ENCODE data around the gene PKNOX2.

Gene PKNOX2

DNA sequence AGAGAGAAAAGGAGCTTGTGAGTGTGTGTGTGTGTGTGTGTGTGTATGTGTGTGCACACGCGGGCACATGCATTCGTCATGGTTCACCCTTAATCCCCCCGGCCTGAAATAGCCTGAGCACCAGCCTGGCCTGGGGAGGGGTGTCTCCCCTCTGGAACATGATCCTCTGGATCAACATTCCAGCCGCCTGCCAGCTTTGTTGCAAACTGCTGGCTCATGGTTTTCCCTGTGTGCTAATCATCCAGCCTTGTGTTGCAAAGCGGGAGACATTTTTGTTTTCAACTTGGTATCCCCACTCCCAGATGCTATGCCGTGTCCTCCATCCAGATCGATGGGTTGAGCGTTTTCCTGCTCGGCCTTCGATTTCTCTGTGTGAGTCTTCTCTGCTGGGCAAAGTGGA lies 237.2 kb downstream of the PKNOX2 start:
- Histone ChIP-seq H3K27me3 (ENCODE audit: insufficient read depth, low read length) (no peaks in the 10 kb centered on the region), H3K79me2 (ENCODE audit: control insufficient read depth, insufficient read depth, low read length, poor library complexity) (no peaks in the 10 kb centered on the region), H3K4me1 (ENCODE audit: control insufficient read depth in 1 of 2, insufficient read depth in 2 of 2, low read length in 2 of 2) (peaks cover 5% of the 10 kb centered on the region in 2 experiments), H3K4me2 (ENCODE audit: low read length) (no peak overlapping the region), H3K9ac (ENCODE audit: low read length) (no peak overlapping the region), H2BK12ac (ENCODE audit: low read length) (no peak overlapping the region), H4K8ac (ENCODE audit: low read depth, low read length) (no peak overlapping the region), H2BK5ac (ENCODE audit: low read depth, low read length, poor library complexity) (no peak overlapping the region), H2AFZ (ENCODE audit: insufficient read depth, low read length, poor library complexity) (no peak overlapping the region), H3K18ac (ENCODE audit: low read length) (no peak overlapping the region), H3K4me3 (ENCODE audit: low read depth, low read length) (no peak overlapping the region), H2AK5ac (ENCODE audit: low read length) (no peak overlapping the region), H2BK120ac (ENCODE audit: insufficient read depth, low read length, poor library complexity) (no peak overlapping the region), H3K36me3 (ENCODE audit: control insufficient read depth in 1 of 2, insufficient read depth in 2 of 2, low read length in 2 of 2) (no peaks in the 10 kb centered on the region), H4K91ac (ENCODE audit: low read depth, low read length) (no peak overlapping the region), H3K4ac (ENCODE audit: low read depth, low read length) (no peak overlapping the region), H3K9me3 (ENCODE audit: insufficient read depth, low read depth, low read length) (no peaks in the 10 kb centered on the region), H3K79me1 (ENCODE audit: low read length) (peaks cover 3% of the 10 kb centered on the region), H4K12ac (ENCODE audit: low read depth, low read length) (no peak overlapping the region), H3K27ac (ENCODE audit: low read depth, low read length) (no peak overlapping the region), H3K14ac (ENCODE audit: low read length) (no peak overlapping the region), H3K23ac (ENCODE audit: low read length) (no peak overlapping the region)
- no peak for DNase-seq
- WGBS (ENCODE audit: extremely low coverage, insufficient coverage, insufficient read length), result no CpG with 5 or more reads among the region's 11 CpGs

DNA sequence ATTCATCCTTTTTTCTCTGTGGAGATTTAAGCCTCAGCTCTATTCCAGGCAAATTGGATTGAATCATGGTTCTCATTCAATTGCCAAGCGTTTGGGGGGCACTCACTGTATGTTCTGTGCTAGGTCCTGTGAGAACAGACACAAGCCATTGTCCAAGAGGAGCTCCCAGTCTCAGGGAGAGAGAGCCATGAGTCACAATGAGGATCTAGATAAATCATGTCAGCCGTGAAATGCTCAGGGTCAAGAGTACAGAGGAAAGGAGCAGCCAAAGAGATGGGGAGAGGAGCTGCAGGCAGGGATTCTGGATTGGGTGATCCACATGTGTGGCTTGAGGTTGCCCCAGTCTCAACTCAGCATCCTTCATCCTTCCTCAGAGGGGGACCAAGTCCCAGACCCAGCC lies 237.9 kb downstream of the PKNOX2 start:
- H2BK5ac ChIP-seq (ENCODE audit: low read depth, low read length, poor library complexity), result no peak overlapping the region

DNA sequence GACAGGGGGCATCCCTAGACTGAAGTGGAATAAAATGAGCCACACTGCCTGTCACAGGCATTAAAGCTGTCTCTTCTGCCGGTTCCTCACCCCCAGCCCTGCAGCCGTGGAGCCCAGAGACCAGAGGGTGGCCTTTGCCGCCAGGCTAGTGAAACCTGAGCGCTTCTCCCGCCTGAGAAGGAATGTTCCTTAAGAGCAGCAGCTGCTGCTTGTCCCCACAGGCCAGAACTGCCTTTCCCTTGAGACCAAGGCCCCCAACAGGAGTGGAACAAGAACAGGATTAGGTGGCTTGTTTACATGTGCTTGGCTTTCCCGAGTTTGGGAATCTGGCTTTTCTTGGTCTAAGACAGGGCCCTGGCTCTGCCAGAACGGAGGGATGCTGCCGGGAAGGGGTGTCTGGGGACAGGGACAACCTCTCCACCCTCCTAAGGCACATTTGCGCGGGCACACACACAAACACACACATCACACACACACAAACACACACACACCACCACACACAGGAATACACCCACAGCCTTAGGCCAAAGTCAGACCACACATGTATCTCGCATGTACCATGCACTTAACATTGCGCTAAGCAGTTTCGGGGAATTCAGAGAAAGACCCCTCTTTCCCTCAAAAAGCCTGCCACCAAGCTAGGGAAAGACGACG lies 239.7 kb downstream of the PKNOX2 start:
- Histone ChIP-seq H2BK12ac (ENCODE audit: low read length) (peak overlapping the region; percentile 40), H3K9ac (ENCODE audit: low read length) (no peak overlapping the region), H3K27me3 (ENCODE audit: insufficient read depth, low read length) (no peaks in the 10 kb centered on the region), H3K9me3 (ENCODE audit: insufficient read depth, low read depth, low read length) (no peaks in the 10 kb centered on the region), H3K4me3 (ENCODE audit: low read depth, low read length) (no peak overlapping the region), H3K23ac (ENCODE audit: low read length) (peak overlapping the region; percentile 28), H3K4me2 (ENCODE audit: low read length) (peak overlapping the region; percentile 13), H4K12ac (ENCODE audit: low read depth, low read length) (no peak overlapping the region), H3K79me1 (ENCODE audit: low read length) (peaks cover 3% of the 10 kb centered on the region), H2BK5ac (ENCODE audit: low read depth, low read length, poor library complexity) (no peak overlapping the region), H3K4me1 (ENCODE audit: control insufficient read depth in 1 of 2, insufficient read depth in 2 of 2, low read length in 2 of 2) (peaks cover 5% of the 10 kb centered on the region in 2 experiments), H2AFZ (ENCODE audit: insufficient read depth, low read length, poor library complexity) (no peak overlapping the region), H2AK5ac (ENCODE audit: low read length) (peak overlapping the region; percentile 12), H4K8ac (ENCODE audit: low read depth, low read length) (peak overlapping the region; percentile 58), H3K14ac (ENCODE audit: low read length) (no peak overlapping the region), H4K91ac (ENCODE audit: low read depth, low read length) (no peak overlapping the region), H3K36me3 (ENCODE audit: control insufficient read depth in 1 of 2, insufficient read depth in 2 of 2, low read length in 2 of 2) (no peaks in the 10 kb centered on the region), H3K18ac (ENCODE audit: low read length) (no peak overlapping the region), H3K4ac (ENCODE audit: low read depth, low read length) (no peak overlapping the region), H3K79me2 (ENCODE audit: control insufficient read depth, insufficient read depth, low read length, poor library complexity) (no peaks in the 10 kb centered on the region), H2BK120ac (ENCODE audit: insufficient read depth, low read length, poor library complexity) (peak overlapping the region; percentile 11), H3K27ac (ENCODE audit: low read depth, low read length) (no peak overlapping the region)
- no CpG with 5 or more reads among the region's 15 CpGs for WGBS (ENCODE audit: extremely low coverage, insufficient coverage, insufficient read length)
- DNase-seq, result no peak

More for the DNA sequence above, 237.9 kb downstream of the PKNOX2 start:
- Histone ChIP-seq H2AK5ac (ENCODE audit: low read length) (no peak overlapping the region), H3K27ac (ENCODE audit: low read depth, low read length) (no peak overlapping the region), H3K4me3 (ENCODE audit: low read depth, low read length) (no peak overlapping the region), H3K79me1 (ENCODE audit: low read length) (peaks cover 3% of the 10 kb centered on the region), H2BK12ac (ENCODE audit: low read length) (no peak overlapping the region), H4K12ac (ENCODE audit: low read depth, low read length) (no peak overlapping the region), H3K18ac (ENCODE audit: low read length) (no peak overlapping the region), H3K9me3 (ENCODE audit: insufficient read depth, low read depth, low read length) (no peaks in the 10 kb centered on the region), H3K79me2 (ENCODE audit: control insufficient read depth, insufficient read depth, low read length, poor library complexity) (no peaks in the 10 kb centered on the region), H3K36me3 (ENCODE audit: control insufficient read depth in 1 of 2, insufficient read depth in 2 of 2, low read length in 2 of 2) (no peaks in the 10 kb centered on the region), H2BK120ac (ENCODE audit: insufficient read depth, low read length, poor library complexity) (no peak overlapping the region), H3K4ac (ENCODE audit: low read depth, low read length) (no peak overlapping the region), H4K91ac (ENCODE audit: low read depth, low read length) (no peak overlapping the region), H3K23ac (ENCODE audit: low read length) (no peak overlapping the region), H3K9ac (ENCODE audit: low read length) (no peak overlapping the region), H3K4me2 (ENCODE audit: low read length) (no peak overlapping the region), H3K27me3 (ENCODE audit: insufficient read depth, low read length) (no peaks in the 10 kb centered on the region), H2AFZ (ENCODE audit: insufficient read depth, low read length, poor library complexity) (no peak overlapping the region), H3K4me1 (ENCODE audit: control insufficient read depth in 1 of 2, insufficient read depth in 2 of 2, low read length in 2 of 2) (peaks cover 5% of the 10 kb centered on the region in 2 experiments), H3K14ac (ENCODE audit: low read length) (no peak overlapping the region), H4K8ac (ENCODE audit: low read depth, low read length) (no peak overlapping the region)
- no peak for DNase-seq
- WGBS (ENCODE audit: extremely low coverage, insufficient coverage, insufficient read length), result no CpG with 5 or more reads among the region's 2 CpGs

DNA sequence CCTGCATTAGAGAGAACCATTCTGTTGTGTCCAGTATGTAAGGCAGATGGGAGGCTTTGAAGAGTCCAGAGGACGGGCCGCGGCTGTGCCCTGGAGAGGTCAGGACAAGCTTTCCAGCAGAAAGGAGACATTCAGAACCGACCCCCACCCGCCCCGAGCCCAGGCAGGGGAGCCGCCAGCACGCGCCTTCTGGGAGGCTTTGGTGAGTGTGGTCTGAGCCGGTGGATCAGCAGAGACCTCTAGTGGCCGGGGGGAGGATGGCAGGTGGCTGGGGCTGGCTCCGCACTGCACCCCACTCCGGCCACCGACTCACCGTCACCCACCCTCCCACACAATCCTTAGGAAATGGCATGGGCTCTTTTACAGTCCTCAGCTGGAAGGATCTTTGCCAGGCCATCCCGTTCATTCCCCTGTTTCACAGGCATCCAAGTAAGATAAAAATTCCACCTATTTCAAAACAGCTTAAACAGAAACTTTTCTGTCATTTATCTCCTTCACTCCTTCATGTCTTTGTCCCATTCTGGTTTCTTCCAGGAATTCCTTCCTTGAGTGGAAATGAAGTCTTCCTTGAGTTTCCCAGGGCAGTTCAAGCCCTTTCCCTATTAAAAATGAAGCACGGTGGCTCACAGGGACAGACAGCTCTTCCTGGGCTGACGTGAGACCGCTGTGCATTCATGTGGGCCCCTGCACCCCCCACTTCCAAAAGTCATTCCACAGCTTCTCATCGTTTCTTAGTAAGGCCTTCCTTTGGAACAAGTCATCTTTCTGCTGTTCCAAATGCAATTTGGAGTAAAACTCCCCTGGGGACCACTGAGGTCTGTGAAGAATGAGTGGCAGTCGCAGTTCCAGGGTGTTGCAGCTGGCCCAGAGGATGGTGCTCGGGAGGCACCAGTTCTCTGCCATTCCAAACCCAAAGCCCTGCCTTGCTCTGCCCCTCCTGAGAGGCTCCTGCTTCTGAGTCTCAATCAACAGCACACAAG lies 240.6 kb downstream of the PKNOX2 start:
- Histone ChIP-seq H3K4me1 (ENCODE audit: control insufficient read depth in 1 of 2, insufficient read depth in 2 of 2, low read length in 2 of 2) (peaks cover 8% of the 10 kb centered on the region in 2 experiments), H3K27me3 (ENCODE audit: insufficient read depth, low read length) (no peaks in the 10 kb centered on the region), H3K9me3 (ENCODE audit: insufficient read depth, low read depth, low read length) (no peaks in the 10 kb centered on the region), H2AK5ac (ENCODE audit: low read length) (no peak overlapping the region), H4K12ac (ENCODE audit: low read depth, low read length) (no peak overlapping the region), H3K36me3 (ENCODE audit: control insufficient read depth in 1 of 2, insufficient read depth in 2 of 2, low read length in 2 of 2) (no peaks in the 10 kb centered on the region), H3K79me1 (ENCODE audit: low read length) (peaks cover 3% of the 10 kb centered on the region), H2BK5ac (ENCODE audit: low read depth, low read length, poor library complexity) (no peak overlapping the region), H3K18ac (ENCODE audit: low read length) (no peak overlapping the region), H3K27ac (ENCODE audit: low read depth, low read length) (no peak overlapping the region), H3K4ac (ENCODE audit: low read depth, low read length) (no peak overlapping the region), H2BK12ac (ENCODE audit: low read length) (no peak overlapping the region), H2AFZ (ENCODE audit: insufficient read depth, low read length, poor library complexity) (no peak overlapping the region), H4K8ac (ENCODE audit: low read depth, low read length) (peak overlapping the region; percentile 58), H3K79me2 (ENCODE audit: control insufficient read depth, insufficient read depth, low read length, poor library complexity) (no peaks in the 10 kb centered on the region), H4K91ac (ENCODE audit: low read depth, low read length) (no peak overlapping the region), H3K23ac (ENCODE audit: low read length) (no peak overlapping the region), H3K4me2 (ENCODE audit: low read length) (peak overlapping the region; percentile 13), H3K14ac (ENCODE audit: low read length) (no peak overlapping the region), H3K9ac (ENCODE audit: low read length) (no peak overlapping the region), H2BK120ac (ENCODE audit: insufficient read depth, low read length, poor library complexity) (peak overlapping the region; percentile 11), H3K4me3 (ENCODE audit: low read depth, low read length) (no peak overlapping the region)
- no CpG with 5 or more reads among the region's 22 CpGs for WGBS (ENCODE audit: extremely low coverage, insufficient coverage, insufficient read length)
- DNase-seq, result peak; percentile 15 to 54
